Superior temporal gyrus (tissue), 1 donor: ENCODE results near the gene ELAVL1.
A peak's percentile ranks its signal among the peaks of the same experiment; 100 is the strongest.
"Not testable (repeated sequence)": the region's sequence is repeated elsewhere in the genome, so short reads cannot be mapped to it uniquely, and the experiment has no call there.

Experiments used
- DNase-seq: peaks from one replicate; pipeline ENCODE4 v3.0.0-alpha.2; 2016; ENCODE audit errors: extremely low spot score

ELAVL1 gene

DNA sequence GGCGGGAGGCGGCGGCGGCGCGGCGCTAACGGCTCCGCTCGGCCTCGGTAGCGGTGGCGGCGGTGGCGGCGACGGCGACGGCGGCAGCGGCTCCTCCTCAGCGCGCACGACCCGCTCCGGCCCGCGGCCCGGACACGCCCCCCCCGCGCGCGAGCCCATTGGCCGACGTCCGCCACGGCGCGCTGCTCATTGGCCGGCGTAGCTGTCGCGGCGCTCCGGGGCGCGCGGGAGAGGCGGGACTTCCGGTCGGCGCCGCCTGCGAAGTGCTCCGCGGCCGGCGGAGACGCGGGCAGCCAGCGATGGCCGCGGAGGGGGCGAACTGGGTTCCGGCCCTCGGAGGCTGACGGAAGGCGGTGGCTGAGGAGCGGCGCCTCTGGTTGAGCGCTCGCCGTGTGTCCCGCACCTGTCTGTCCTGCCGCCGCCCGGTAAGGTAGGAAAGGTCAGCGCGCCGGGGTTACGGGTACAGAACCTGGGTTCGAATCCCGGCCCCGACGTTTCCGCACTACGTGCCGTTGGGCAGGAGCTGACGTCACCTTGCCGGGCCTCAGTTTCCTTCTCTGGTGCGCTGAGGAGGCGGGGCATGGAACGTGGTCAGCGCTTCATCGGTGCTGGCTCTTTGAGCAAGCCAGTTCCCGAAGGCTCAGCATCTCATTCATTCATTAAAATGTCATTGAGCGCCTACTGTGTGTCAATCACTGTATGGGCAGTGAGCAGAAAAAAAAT lies at the start of gene ELAVL1:
TSS of gene ELAVL1 (minus strand) at position 108 of the 723 bp plus-strand sequence. CDS start 13,826 bp downstream, outside the sequence.
- DNase-seq = peak; percentile 83

DNA sequence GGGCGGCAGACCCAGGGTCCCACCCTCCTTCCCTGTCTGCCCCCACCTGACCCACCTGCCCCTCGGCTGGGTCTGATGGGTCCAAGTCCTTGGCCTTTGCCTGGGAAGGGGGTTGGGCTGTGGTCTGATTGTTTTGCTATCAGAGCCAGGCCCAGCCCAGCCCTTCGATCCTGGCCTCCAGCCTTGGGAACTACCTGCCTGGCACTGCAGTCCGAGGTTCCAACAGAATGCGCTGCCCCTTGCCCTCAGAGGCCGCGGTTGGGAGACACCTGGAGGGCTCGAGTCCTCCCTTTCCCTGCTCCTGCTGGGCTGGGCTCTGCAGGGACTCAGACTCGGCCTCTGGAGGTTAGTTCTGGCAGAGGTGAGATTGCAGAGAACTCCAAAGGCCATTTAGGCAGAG lies 48.7 kb upstream of the ELAVL1 start:
- no peak for DNase-seq

DNA sequence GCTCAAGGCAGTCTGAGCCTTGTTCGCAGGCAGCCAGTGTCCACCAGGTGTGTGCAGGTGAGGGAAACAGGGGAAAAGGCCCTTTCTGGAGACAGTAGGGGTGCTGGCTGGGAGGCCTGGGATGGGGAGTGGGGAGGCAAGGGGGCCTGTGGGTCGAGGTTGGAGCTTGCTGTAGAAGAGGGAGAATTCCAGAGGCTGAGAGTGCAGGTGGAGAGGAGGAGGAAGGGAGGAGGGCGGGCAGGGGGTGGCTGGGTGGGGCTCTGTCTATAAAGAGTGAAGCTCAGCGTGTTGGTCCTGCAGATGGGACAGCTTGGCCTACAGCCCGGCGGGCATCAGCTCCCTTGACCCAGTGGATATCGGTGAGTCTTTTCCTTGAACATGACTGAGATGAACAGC lies 47.0 kb upstream of the ELAVL1 start, which contains the start of gene CCL25:
TSS of gene CCL25 (plus strand) at position 297 of the 396 bp plus-strand sequence. CDS start 290 bp downstream, outside the sequence.
- no peak for DNase-seq

DNA sequence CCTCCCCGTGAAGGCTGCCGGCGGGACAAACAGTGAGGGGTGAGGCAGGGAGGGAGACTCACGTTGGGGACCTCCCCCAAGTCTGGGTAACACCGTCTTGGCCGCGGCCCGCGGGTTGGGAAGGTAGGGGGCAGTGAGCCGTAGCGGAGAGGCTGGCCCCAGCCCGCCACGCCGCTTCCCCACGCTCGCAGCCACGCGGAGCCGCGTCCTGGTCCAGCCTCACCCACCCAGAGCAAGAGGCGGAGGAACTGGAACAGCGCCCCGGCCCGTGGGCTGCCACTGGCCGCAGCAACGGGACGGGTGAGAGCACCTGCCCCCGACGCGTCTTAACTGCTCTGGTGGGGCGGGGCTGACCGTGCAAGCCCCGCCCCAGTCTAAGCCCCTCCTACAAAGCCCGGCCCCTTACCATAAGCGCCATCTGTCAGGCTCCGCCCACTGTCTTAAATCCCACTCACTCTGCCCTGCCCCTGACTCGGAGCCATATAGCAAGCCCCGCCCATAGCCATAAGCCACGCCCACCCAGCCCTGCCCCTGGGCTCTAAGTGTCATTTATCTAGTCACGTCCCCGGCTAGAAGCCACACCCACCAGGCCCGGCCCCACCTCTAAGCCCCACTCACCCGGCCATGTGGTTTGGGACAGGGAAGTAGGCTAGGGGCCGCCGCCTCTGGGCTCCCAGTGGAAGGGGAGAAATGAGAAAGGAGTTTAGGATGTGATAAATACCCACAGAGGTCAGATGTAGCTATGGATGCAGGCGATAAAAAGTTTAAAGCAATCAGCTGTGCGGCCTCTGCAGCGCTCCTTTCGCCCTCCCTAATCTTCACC lies 45.0 kb upstream of the ELAVL1 start:
- DNase-seq = peak; percentile 14

DNA sequence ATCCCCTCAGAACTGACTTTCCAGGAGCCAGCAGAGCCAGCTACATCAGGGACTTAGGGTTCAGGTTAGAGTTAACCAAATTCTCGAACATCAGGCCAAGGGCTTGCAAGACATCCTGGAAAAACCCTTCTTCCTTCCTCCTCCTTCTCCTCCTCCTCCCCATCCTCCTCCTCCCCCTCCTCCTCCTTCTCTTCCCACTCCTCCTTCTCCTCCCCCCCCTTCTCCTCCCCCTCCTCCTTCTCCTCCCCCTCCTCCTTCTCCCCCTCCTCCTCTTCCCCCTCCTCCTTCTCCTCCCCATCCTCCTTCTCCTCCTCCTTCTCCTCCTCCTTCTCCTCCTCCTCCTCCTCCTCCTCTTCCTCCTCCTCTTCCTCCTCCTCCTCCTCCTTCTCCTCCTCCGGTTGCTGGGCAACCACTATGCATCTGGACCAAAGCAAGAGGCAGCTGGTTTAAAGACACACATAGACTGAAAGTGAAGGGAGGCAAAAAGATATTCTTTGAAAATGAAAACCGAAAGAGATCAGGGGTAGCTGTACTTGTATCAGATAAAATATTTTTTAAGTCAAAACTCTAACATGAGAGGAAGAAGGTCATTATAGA lies 41.2 kb upstream of the ELAVL1 start:
- no peak for DNase-seq

DNA sequence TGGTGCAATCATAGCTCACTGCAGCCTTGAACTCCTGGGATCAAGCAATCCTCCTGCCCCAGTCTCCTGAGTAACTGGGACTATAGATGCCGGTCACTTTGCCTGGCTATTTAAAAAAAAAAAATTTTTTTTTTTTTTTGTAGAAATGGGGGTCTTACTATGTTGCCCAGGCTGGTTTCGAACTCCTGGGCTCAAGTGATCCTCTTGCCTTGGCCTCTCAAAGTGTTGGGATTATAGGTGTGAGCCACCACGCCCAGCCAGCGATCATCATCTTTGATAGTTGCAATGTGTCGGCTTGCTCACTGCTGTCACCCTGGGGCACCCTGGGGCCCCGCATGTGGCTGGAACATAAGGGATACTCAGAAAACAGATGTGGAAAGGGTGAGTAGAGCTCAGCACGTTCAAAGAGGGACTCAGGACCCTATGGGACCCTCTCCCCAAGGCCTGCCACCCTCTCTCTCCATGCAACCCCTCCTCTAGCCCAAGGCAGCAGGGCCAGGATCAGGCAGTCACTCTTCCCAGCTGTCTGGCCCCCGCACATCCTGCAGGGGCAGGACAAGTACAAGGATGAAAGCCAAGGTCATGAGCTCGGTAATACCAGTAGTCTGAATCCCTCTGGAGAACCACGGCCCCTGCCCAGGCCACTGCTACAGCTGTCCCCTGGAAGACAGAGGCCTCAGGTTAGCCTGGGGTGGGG lies 40.6 kb upstream of the ELAVL1 start:
- DNase-seq = no peak

DNA sequence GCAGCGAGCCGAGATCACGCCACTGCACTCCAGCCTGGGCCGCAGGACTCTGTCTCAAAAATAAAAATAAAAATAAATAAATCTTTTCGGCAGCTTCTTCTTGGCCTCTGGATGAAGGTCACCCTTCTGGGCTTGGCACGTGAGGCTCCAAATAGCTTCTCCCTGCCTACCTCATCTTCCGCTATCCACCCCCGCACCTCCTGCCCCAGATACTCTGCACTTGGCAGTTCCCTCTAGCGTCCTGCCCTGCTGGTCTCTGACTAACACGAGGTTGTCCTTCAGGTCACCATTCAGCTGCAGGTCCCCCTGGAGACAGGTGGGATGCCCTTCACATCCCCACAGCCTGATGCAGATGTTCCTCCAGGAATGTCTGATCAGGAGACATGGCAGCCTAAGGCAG lies 38.6 kb upstream of the ELAVL1 start:
- DNase-seq = no peak

DNA sequence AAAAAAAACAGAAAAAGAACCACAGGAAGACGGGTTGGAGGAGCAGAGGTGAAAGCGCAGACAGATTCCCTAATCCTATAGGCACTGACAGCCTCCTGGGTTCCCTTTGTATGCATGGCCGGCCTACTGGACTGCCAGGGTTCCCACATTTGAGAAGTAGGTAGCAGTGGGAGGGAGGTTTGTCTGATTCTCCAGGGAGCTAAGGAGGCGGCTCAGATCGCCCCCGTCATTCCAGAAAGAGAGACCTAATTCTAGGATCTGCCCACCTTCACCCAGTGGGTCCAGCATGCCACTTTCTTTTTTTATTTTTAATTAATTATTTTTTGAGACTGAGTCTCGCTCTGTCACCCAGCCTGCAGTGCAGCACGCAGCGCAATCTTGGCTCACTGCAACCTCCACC lies 37.5 kb upstream of the ELAVL1 start:
- DNase-seq = no peak

DNA sequence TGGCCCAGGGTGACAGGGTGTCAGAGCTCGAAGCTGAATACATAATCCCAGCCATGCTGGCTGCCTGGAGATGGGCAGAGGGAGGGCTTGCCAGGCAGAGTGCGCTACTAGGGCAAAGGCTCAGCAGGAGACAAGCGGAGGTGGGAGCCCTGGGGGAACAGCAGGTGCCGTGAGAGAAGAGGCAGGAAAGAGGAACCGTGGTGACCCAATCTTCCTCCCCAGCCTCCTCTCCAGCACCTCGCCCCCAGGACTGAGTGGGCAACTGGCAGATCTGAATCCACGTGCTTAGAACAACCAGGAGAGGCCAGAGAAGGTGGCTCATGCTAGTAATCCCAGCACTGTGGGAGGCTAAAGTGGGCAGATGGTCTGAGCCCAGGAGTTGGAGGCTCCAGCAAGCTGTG lies 36.1 kb upstream of the ELAVL1 start:
- no peak for DNase-seq

DNA sequence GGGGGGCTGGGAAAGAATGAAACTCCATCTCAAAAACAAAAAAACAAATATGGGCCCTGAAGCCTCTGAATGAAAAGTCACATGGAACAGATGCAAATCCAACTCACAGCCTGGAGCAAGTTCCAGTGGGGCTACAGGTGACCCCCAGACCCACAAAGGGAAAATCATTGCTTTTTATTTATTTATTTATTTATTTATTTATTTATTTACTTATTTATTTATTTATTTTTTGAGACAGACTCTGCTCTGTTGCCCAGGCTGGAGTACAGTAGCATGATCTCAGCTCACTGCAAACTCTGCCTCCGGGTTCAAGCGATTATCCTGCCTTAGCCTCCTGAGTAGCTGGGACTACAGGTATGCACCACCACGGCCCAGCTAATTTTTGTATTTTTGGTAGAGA lies 33.8 kb upstream of the ELAVL1 start:
- no peak for DNase-seq

DNA sequence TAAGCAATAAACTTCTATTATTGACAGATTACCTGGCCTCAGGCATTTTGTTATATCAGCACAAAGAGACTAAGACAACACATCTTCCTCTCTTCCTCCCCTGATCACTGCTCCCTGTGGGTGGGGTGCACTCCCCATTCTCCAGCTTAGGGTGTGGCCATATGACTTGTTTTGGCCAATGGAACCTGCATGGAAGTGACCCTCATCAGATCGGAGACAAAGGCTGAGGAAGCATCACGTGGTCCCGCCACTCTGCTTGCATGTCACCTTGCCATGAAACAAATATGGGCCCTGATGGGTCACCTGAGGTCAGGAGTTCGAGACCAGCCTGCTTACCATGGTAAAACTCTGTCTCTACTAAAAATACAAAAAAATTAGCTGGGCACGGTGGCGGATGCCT lies 33.4 kb upstream of the ELAVL1 start:
- no peak for DNase-seq

DNA sequence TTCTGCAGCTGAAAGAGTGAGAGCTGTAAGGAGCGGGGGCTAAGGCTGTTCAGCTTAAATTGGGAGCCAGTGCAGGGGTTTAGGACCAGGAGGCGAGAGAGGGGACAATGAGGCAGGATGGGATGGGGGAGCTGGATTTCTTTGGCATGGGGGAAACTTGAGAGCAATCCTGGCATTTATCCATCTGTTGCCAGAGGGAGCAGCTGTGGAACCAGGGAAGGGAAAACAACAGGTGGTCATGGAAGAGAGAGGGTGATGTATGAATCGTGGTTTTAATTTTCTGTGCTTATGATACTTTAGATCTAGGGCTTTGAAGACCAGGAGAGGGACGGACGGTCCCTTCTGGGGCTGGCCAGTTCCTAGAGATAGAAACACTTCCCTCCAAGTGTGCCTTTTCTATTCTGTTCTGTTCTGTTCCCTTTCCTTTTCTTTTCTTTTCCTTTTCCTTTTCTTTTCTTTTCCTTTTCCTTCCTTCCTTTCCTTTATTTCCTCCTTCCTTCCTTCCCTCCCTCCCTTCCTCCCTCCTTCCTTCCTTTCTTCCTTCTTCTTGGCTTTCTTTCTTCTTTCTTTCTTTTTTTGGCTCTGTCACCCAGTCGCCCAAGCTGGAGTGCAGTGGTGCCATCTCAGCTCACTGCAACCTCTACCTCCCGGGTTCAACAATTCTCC lies 31.1 kb upstream of the ELAVL1 start:
- no peak for DNase-seq

DNA sequence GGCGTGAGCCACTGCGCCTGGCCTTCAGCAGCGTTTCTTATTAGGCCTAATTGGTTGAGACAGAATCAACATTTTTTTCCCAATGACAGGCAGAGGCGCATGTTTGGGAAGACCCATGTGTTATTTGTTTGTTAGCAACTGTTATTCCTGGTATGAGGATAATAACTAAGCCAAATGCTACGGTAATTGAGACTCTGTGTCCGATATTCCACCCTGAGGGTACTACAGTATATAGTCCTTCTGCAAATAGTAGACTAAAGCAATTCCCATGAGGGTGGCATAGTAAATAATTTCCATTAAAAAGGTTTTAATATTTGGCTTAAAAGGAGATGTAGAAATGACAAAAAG lies 28.7 kb upstream of the ELAVL1 start:
- no peak for DNase-seq

DNA sequence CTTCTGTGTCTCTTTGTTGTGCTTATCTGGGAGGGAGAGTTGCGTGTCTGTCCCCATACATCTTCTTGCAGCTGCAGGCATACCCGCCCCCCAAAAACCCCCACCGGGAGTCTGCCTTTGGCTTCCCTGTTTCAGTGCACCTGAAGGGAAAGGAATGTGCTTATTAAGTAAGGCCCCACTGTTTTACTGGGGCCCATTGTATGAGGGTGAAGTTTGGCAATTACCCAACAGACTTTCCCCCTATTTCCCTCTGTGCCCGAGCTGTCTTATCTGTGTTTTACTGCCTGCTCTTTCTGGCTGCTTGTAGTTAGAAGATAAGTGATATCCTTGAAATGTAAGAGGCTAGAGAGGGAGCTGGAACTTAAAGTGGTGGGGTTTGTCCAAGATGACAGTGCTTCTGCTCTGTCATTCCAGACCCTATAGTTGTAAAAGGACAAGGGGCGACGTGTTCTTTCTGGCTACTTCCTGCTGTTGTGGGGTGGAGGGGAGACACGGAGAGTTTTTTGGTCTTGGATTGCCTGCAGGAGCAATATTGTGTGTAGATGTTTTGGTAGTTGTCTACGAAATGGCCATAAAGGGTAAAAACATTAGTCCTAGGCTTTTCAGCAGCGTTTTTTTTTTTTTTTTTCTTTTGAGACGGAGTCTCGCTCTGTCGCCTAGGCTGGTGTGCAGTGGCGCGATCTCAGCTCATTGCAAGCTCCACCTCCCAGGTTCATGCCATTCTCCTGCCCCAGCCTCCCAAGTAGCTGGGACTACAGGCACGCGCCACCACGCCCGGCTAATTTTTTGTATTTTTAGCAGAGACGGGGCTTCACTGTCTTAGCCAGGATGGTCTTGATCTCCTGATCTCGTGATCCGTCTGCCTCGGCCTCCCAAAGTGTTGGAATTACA lies 28.1 kb upstream of the ELAVL1 start:
- DNase-seq = not testable (repeated sequence)

DNA sequence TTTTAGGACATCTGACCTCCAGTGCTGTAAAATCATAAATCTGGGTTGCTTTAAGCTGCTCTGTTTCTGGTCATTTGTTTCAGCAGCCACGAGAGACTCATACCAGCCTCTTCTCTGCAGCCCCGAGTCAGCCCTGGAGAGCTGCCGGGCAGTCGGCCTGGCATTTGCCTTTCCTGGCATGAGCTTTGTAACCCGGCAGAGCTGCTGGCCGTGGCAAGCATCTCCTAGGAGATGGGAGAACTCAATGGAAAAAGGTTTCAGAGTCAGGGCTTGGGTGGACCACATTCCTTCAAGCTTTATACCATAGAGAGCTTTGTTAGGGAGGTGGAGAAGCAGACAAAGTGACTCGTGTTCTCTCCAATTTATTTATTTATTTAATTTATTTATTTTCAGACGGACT lies 25.5 kb upstream of the ELAVL1 start:
- no peak for DNase-seq

DNA sequence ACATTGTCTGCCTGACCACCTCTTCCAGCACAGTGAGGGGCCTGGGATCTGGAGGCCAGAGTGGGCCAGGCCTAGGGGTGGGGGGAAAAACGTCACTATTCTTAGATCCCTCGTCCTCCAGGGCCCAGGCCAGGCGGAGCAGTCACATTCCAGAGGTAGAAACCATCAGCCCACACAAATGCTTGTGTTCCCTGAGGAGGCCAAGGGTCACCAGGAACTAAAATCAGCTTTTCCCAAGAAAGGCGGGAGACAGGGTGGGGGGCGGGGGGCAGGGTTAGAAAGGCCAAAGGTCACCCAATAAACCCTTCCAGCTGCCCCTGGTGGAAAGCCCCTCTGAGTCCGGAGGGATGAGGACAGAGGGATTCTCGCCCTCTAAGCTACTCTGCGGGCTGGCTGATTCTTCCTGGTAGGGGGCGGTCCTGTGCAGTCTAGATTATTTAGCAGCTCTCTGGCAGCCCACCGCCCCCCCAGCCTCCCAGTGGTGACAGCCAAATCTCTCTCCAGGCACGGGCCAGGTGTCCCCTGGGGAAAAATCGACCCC lies 23.6 kb upstream of the ELAVL1 start:
- DNase-seq = no peak

DNA sequence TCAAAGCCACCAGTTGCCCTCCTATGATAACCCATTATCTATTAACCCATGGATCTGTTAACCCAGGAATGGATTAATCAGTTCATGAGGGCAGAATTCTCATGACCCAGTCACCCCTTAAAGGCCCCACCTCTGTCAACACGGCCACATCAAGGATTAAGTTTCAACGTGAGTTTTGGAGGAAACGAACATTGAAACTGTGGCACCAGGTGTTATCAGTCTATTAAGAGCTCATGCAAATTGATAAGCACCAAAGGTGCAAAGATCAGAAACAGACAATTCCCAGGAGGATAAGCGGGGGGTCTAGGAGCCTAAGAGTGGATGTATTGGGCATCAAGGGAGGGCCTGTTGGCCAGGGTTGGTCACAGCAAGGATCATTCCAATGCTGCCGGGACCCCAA lies 19.9 kb upstream of the ELAVL1 start:
- no peak for DNase-seq

DNA sequence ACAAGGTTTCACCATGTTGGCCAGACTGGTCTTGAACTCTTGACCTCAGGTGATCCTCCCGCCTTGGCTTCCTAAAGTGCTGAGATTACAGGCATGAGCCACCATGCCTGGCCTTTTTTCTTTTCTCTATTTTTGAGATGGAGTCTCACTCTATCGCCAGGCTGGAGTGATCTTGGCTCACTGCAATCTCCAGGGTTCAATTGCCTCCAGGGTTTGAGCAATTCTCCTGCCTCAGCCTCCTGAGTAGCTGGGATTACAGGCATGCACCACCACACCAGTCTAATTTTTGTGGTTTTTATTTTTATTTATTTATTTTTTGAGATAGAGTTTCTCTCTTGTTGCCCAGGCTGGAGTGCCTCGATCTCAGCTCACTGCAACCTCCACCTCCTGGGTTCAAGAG lies 18.8 kb upstream of the ELAVL1 start:
- not testable (repeated sequence) for DNase-seq

DNA sequence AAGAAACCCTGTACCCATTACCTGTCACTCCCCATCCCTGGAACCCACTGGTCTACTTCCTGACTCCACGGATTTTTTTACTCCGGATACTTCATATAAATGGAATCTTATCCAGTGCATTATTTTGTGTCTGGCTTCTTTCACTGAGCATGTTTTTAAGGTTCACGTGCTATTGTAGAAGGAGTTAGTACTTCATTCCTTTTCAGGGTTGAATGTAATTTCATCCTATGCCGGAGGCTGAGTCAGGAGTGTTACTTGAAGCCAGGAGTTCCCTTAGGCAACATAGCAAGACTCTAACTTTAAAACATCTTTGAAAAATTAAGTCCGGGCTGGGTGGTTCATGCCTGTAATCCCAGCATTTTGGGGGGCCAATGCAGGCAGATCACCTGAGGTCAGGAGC lies 17.9 kb upstream of the ELAVL1 start:
- DNase-seq = no peak

DNA sequence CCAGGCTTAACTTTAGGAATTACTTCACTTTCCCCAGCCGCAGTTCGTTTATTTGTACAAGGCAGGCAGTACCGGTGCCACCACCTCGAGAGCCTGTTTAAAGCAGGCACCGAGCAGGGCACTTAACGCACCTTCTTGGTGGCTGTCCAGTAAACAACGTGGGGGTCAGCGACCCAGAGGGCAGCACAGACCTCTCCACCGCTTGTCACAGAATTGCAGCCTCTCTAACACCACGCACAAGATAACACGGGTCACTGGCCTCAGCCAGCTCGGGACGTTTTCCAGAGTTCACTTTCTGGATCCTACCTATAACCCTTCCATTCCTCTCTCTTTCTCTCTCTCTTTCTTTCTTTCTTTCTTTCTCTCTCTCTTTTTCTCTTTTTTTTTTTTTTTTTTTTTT lies 16.8 kb upstream of the ELAVL1 start:
- no peak for DNase-seq
